Measurements from ENCODE around the gene SRRM4.

Gene SRRM4

GRCh38 chr12:119204671-119205285 is 223.4 kb downstream of the SRRM4 start:
- no peak overlapping the region for H3K4me3 ChIP-seq (ENCODE audit: low read depth, low read length)
- no peak for TF ChIP-seq CTCF (IDR thresholded peaks at IDR 0.05; ENCODE audit: borderline replicate concordance, insufficient read depth, low read depth, low read length)

- no peak overlapping the region for H3K4me3 ChIP-seq (ENCODE audit: low read depth, low read length)
Measured at GRCh38 chr12:119206348-119207062, 225.2 kb downstream of the SRRM4 start.

GRCh38 chr12:119207063-119207560 is 225.8 kb downstream of the SRRM4 start:
- TF ChIP-seq CTCF (IDR thresholded peaks at IDR 0.05; ENCODE audit: borderline replicate concordance, insufficient read depth, low read depth, low read length): no peak
- no peak overlapping the region for H3K4me3 ChIP-seq (ENCODE audit: low read depth, low read length)

More at GRCh38 chr12:119206348-119207062, 225.2 kb downstream of the SRRM4 start:
- no peak for TF ChIP-seq CTCF (IDR thresholded peaks at IDR 0.05; ENCODE audit: borderline replicate concordance, insufficient read depth, low read depth, low read length)

GRCh38 chr12:119208626-119209061 is 227.3 kb downstream of the SRRM4 start:
- no peak for TF ChIP-seq CTCF (IDR thresholded peaks at IDR 0.05; ENCODE audit: borderline replicate concordance, insufficient read depth, low read depth, low read length)
- no peak overlapping the region for H3K4me3 ChIP-seq (ENCODE audit: low read depth, low read length)

GRCh38 chr12:119211884-119212283 is 230.5 kb downstream of the SRRM4 start:
- H3K4me3 ChIP-seq (ENCODE audit: low read depth, low read length): no peak overlapping the region
- no peak for TF ChIP-seq CTCF (IDR thresholded peaks at IDR 0.05; ENCODE audit: borderline replicate concordance, insufficient read depth, low read depth, low read length)
